HCT116 (cell line): ENCODE results near the gene TTC21B. TPM values are rescaled to one million over a fixed set of nuclear protein-coding genes. Genes with fewer than 3 reads are reported as not detected.
"Not testable (repeated sequence)": the region's sequence is repeated elsewhere in the genome, so short reads cannot be mapped to it uniquely, and the experiment has no call there.

ENCODE experiments used
- ATAC-seq: fragments of 200-7000 bp; cut with Tn5 transposase; 2 replicates; pipeline ENCODE4 v1.9.1; 2020; ENCODE audit warnings: mild to moderate bottlenecking, moderate library complexity
- BruUV-seq: library from RNA; stranded (reverse); fragments of 400-500 nt; replicated peaks from 2 replicates; lab custom pipeline; 2021; lab: Mats Ljungman, UMichigan
- CTCF ChIA-PET: fragments of 300-600 bp; sonication (Branson Sonifier 250); formaldehyde crosslinking; loops from one replicate; lab custom pipeline; 2021; ENCODE audit warnings: antibody characterized with exemption; lab: Charles Lee
- POLR2A ChIA-PET: fragments of 300-600, 350-600 bp; sonication (Branson Sonifier 250); formaldehyde crosslinking; loops from one replicate; lab custom pipeline; 2021; ENCODE audit warnings: antibody characterized with exemption; lab: Charles Lee
- RAD21 ChIA-PET, 2 experiments: fragments of 300-600 bp; sonication (Branson Sonifier 250); formaldehyde crosslinking; loops; one replicate each; lab custom pipeline; 2023; ENCODE audit warnings: low total read pairs in 2 of 2; ENCODE audit not compliant: uncharacterized antibody in 2 of 2, unreplicated experiment in 2 of 2, low non-redundant PET in 1 of 2; lab: Charles Lee
- DNase-seq: peaks from one replicate; pipeline ENCODE4 v3.0.0-alpha.2; 2010; ENCODE audit warnings: low read depth, low spot score
- H2AFZ ChIP-seq: fragments of 200-600 bp; shearing (Covaris generic), sonication (generic); 2 replicates; pipeline ENCODE4 v1.6.1; 2017; ENCODE audit warnings: low read depth, mixed run types, mixed read lengths, antibody characterized with exemption, low read length; ENCODE audit not compliant: poor library complexity, severe bottlenecking
- H3K27ac ChIP-seq: 2 replicates; pipeline ENCODE4 v1.5.1; 2012; ENCODE audit warnings: low read depth, low read length
- H3K27me3 ChIP-seq: fragments of 200-600 bp; sonication (generic); 2 replicates; pipeline ENCODE4 v1.6.1; 2016; ENCODE audit warnings: mixed run types, low read length, mixed read lengths; ENCODE audit not compliant: insufficient read depth
- H3K36me3 ChIP-seq, 2 experiments: fragments of 200-500 bp in 1 of 2; fragments of 200-600 bp in 1 of 2; sonication (Bioruptor generic) in 1 of 2; sonication (generic) in 1 of 2; 2 replicates each; pipeline versions ENCODE4 v1.5.1 to v1.6.1; 2014 to 2016; ENCODE audit warnings: low read length in 2 of 2, inconsistent platforms in 1 of 2, mixed read lengths in 1 of 2, mixed run types in 1 of 2; ENCODE audit not compliant: insufficient read depth in 2 of 2, control insufficient read depth in 1 of 2
- H3K4me1 ChIP-seq, 2 experiments: fragments of 200-600 bp in 1 of 2; sonication (generic) in 1 of 2; 2 replicates each; pipeline versions ENCODE4 v1.5.1 to v1.6.1; 2012 to 2017; ENCODE audit warnings: low read length in 2 of 2, inconsistent platforms in 1 of 2, mild to moderate bottlenecking in 1 of 2, mixed read lengths in 1 of 2, mixed run types in 1 of 2, moderate library complexity in 1 of 2; ENCODE audit not compliant: insufficient read depth in 2 of 2, control insufficient read depth in 1 of 2
- H3K4me2 ChIP-seq: fragments of 200-600 bp; sonication (generic); 2 replicates; pipeline ENCODE4 v1.6.1; 2017; ENCODE audit warnings: mixed run types, low read length, mixed read lengths
- H3K4me3 ChIP-seq, 2 experiments: fragments of 200-600 bp in 1 of 2; sonication (generic) in 1 of 2; replicated peaks in 1 of 2; 2 replicates each; pipeline ENCODE4 v1.5.1; 2011 to 2016; ENCODE audit warnings: low read length in 2 of 2, control low read depth in 1 of 2, low read depth in 1 of 2, mild to moderate bottlenecking in 1 of 2, mixed read lengths in 1 of 2, mixed run types in 1 of 2
- H3K79me2 ChIP-seq: fragments of 200-600 bp; sonication (generic); 2 replicates; pipeline ENCODE4 v1.6.1; 2017; ENCODE audit warnings: mild to moderate bottlenecking, mixed run types, low read length, moderate library complexity, mixed read lengths; ENCODE audit not compliant: insufficient read depth
- H3K9ac ChIP-seq: fragments of 200-600 bp; sonication (generic); 2 replicates; pipeline ENCODE4 v1.6.1; 2016; ENCODE audit warnings: low read length, mixed read lengths
- H3K9me2 ChIP-seq: fragments of 200-600 bp; sonication (generic), shearing (Covaris generic); 2 replicates; pipeline ENCODE4 v1.6.1; 2017; ENCODE audit warnings: mixed run types, mild to moderate bottlenecking, moderate library complexity; ENCODE audit not compliant: insufficient read depth
- H3K9me3 ChIP-seq, 2 experiments: fragments of 200-500 bp in 1 of 2; fragments of 200-600 bp in 1 of 2; sonication (Bioruptor generic) in 1 of 2; sonication (generic) in 1 of 2; 2 replicates each; pipeline ENCODE4 v1.6.1; 2014 to 2017; ENCODE audit warnings: low read length in 2 of 2, mixed read lengths in 2 of 2, inconsistent platforms in 1 of 2, low read depth in 1 of 2, mild to moderate bottlenecking in 1 of 2, mixed run types in 1 of 2, moderate library complexity in 1 of 2; ENCODE audit not compliant: control insufficient read depth in 1 of 2, insufficient read depth in 1 of 2
- H4K20me1 ChIP-seq: fragments of 200-600 bp; sonication (generic), shearing (Covaris generic); 2 replicates; pipeline ENCODE4 v1.6.1; 2017; ENCODE audit warnings: mixed run types, mild to moderate bottlenecking, moderate library complexity; ENCODE audit not compliant: insufficient read depth
- EGR1 ChIP-seq: IDR thresholded peaks from 2 replicates; pipeline ENCODE4 v1.6.1; 2012; ENCODE audit warnings: low read depth
- FOSL1 ChIP-seq: IDR thresholded peaks from 2 replicates; pipeline ENCODE4 v1.6.1; 2012; ENCODE audit warnings: low read depth
- YY1 ChIP-seq: IDR thresholded peaks from 2 replicates; pipeline ENCODE4 v1.6.1; 2011; ENCODE audit warnings: low read length, low read depth, moderate library complexity, mild to moderate bottlenecking; ENCODE audit not compliant: insufficient replicate concordance; ENCODE audit errors: extremely low read depth
- intact Hi-C: fragments of 100-400 bp; cut with micrococcal nuclease; formaldehyde crosslinking; loops from 2 replicates; pipeline ENCODE4 v1.10.0; 2022
- total RNA-seq: library from RNA; stranded (reverse); gene quantifications from one replicate; pipeline ENCODE4 v1.2.1, GENCODE V29; 2021; ENCODE audit not compliant: unreplicated experiment
- TF ChIP-seq, protein P1 (sequence below), 3 experiments: fragments of 200-600 bp in 1 of 3; sonication (generic) in 1 of 3; IDR thresholded peaks in 2 of 3; conservative IDR thresholded peaks in 1 of 3; 2 replicates each; pipeline ENCODE4 v1.5.1; 2012 to 2017; ENCODE audit warnings: low read depth in 2 of 3, low read length in 2 of 3, antibody characterized with exemption in 1 of 3, borderline replicate concordance in 1 of 3, control low read depth in 1 of 3, mild to moderate bottlenecking in 1 of 3, mixed read lengths in 1 of 3, mixed run types in 1 of 3, moderate library complexity in 1 of 3; ENCODE audit not compliant: insufficient read depth in 1 of 3

TTC21B gene
- total RNA-seq, 1 experiment from 2014 or later = 12.2 TPM

DNA sequence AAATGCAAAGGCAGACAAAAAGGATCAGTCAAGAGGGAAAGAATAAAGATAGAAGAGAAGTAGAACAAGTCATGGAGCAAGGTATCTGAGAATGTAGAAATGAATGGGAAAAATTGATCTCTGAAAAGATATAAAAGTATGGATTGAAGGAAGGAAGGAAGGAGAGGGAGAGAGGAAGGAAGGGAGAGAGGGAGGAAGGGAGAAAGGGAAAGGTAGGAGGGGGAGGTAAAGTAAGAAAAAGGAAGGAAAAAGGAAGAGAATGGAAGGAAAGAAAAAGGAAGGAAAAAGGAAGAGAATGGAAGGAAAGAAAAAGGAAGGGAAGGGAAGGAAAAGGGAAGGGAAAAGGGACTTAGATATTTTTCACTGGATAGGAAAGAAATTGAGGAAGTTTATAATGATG, 31.5 kb upstream of the TTC21B start:
- no peak overlapping the region for H3K4me2 ChIP-seq
- DNase-seq (no peak), ATAC-seq (no peak)
- no peaks in the 10 kb centered on the region for H3K4me1 ChIP-seq
- no peaks in the 10 kb centered on the region for H3K9me3 ChIP-seq
- H3K36me3 ChIP-seq = no peaks in the 10 kb centered on the region
- ChIA-PET CTCF (no interaction called here), RAD21 (no interaction called here), POLR2A (no interaction called here)
- no peak overlapping the region for H3K9ac ChIP-seq
- H3K27ac ChIP-seq = no peak overlapping the region
- H3K4me3 ChIP-seq = no peak overlapping the region
- H3K79me2 ChIP-seq = no peaks in the 10 kb centered on the region
- intact Hi-C loops = no loop called here
- H4K20me1 ChIP-seq = no peaks in the 10 kb centered on the region
- H2AFZ ChIP-seq = no peak overlapping the region
- no peaks in the 10 kb centered on the region for H3K9me2 ChIP-seq
- no TSS peak for BruUV-seq
- H3K27me3 ChIP-seq = peaks cover 33% of the 10 kb centered on the region
- no peak for TF ChIP-seq FOSL1
- TF ChIP-seq, protein P1, sequence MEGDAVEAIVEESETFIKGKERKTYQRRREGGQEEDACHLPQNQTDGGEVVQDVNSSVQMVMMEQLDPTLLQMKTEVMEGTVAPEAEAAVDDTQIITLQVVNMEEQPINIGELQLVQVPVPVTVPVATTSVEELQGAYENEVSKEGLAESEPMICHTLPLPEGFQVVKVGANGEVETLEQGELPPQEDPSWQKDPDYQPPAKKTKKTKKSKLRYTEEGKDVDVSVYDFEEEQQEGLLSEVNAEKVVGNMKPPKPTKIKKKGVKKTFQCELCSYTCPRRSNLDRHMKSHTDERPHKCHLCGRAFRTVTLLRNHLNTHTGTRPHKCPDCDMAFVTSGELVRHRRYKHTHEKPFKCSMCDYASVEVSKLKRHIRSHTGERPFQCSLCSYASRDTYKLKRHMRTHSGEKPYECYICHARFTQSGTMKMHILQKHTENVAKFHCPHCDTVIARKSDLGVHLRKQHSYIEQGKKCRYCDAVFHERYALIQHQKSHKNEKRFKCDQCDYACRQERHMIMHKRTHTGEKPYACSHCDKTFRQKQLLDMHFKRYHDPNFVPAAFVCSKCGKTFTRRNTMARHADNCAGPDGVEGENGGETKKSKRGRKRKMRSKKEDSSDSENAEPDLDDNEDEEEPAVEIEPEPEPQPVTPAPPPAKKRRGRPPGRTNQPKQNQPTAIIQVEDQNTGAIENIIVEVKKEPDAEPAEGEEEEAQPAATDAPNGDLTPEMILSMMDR (IDR thresholded peaks at IDR 0.05 in 2 of 3, conservative IDR thresholded peaks at IDR 0.05 in 1 of 3; ENCODE audit: borderline replicate concordance in 1 of 3, insufficient read depth in 1 of 3, low read depth in 2 of 3, low read length in 2 of 3) = no peak
- TF ChIP-seq EGR1 = no peak
- no peak for TF ChIP-seq YY1
- TF ChIP-seq, all 23 proteins: peak for 0

DNA sequence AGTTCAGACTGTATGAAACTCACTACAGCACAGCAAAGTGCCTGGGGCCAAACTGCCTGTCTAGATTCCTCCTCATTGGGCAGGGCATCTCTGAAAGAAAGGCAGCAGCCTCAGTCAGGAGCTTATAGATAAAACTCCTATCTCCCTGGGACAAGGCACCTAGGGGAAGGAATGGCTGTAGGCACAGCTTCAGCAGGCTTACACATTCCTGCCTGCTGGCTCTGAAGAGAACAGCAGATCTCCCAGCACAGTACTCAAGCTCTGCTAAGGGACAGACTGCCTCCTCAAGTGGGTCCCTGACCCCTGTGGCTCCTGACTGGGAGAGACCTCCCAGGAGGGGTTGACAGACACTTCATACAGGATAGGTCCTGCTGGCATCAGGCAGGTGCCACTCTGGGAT, 18.6 kb upstream of the TTC21B start:
- RAD21 ChIA-PET = not testable (repeated sequence)

More for the DNA sequence above, 18.6 kb upstream of the TTC21B start:
- POLR2A ChIA-PET, H2AFZ ChIP-seq, H4K20me1 ChIP-seq, H3K9me2 ChIP-seq, BruUV-seq, H3K9me3 ChIP-seq, intact Hi-C loops, CTCF ChIA-PET, H3K27ac ChIP-seq, ATAC-seq, DNase-seq, H3K4me1 ChIP-seq, H3K79me2 ChIP-seq, H3K4me2 ChIP-seq, H3K9ac ChIP-seq, H3K4me3 ChIP-seq, H3K36me3 ChIP-seq: not testable (repeated sequence)
- H3K27me3 ChIP-seq = peaks cover 18% of the 10 kb centered on the region; the same call in 1 of the 2 replicates
